Measurements from ENCODE around the gene ESF1.

The ESF1 gene

GRCh38 chr20:13784271-13784892 is 337 bp downstream of the ESF1 start:
- Histone ChIP-seq H3K9me3 (ENCODE audit: severe bottlenecking) (no peaks in the 10 kb centered on the region), H3K27ac (ENCODE audit: poor library complexity, severe bottlenecking) (peak overlapping the region; percentile 50), H3K27me3 (ENCODE audit: insufficient read depth, poor library complexity, severe bottlenecking) (no peaks in the 10 kb centered on the region), H3K36me3 (ENCODE audit: low read depth) (peaks cover 71% of the 10 kb centered on the region), H3K4me3 (ENCODE audit: severe bottlenecking) (peak overlapping the region; percentile 65), H3K4me1 (ENCODE audit: insufficient read depth, poor library complexity, severe bottlenecking) (peaks cover 22% of the 10 kb centered on the region)
- DNase-seq (ENCODE audit: low spot score) (no peak), ATAC-seq (ENCODE audit: low read depth) (peak; percentile 8)
- TF ChIP-seq, protein P1, sequence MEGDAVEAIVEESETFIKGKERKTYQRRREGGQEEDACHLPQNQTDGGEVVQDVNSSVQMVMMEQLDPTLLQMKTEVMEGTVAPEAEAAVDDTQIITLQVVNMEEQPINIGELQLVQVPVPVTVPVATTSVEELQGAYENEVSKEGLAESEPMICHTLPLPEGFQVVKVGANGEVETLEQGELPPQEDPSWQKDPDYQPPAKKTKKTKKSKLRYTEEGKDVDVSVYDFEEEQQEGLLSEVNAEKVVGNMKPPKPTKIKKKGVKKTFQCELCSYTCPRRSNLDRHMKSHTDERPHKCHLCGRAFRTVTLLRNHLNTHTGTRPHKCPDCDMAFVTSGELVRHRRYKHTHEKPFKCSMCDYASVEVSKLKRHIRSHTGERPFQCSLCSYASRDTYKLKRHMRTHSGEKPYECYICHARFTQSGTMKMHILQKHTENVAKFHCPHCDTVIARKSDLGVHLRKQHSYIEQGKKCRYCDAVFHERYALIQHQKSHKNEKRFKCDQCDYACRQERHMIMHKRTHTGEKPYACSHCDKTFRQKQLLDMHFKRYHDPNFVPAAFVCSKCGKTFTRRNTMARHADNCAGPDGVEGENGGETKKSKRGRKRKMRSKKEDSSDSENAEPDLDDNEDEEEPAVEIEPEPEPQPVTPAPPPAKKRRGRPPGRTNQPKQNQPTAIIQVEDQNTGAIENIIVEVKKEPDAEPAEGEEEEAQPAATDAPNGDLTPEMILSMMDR (IDR thresholded peaks at IDR 0.05; ENCODE audit: poor library complexity, severe bottlenecking) = no peak

- no peak for DNase-seq (ENCODE audit: low spot score)
- Histone ChIP-seq H3K4me3 (ENCODE audit: severe bottlenecking) (peak overlapping the region; percentile 65), H3K27ac (ENCODE audit: poor library complexity, severe bottlenecking) (no peak overlapping the region), H3K4me1 (ENCODE audit: insufficient read depth, poor library complexity, severe bottlenecking) (peaks cover 22% of the 10 kb centered on the region), H3K9me3 (ENCODE audit: severe bottlenecking) (no peaks in the 10 kb centered on the region), H3K36me3 (ENCODE audit: low read depth) (peaks cover 67% of the 10 kb centered on the region), H3K27me3 (ENCODE audit: insufficient read depth, poor library complexity, severe bottlenecking) (no peaks in the 10 kb centered on the region)
- ATAC-seq (ENCODE audit: low read depth) = no peak
- TF ChIP-seq, protein P1 (IDR thresholded peaks at IDR 0.05; ENCODE audit: poor library complexity, severe bottlenecking) = no peak
Observed at GRCh38 chr20:13783528-13783927, 1.2 kb downstream of the ESF1 start.

DNA sequence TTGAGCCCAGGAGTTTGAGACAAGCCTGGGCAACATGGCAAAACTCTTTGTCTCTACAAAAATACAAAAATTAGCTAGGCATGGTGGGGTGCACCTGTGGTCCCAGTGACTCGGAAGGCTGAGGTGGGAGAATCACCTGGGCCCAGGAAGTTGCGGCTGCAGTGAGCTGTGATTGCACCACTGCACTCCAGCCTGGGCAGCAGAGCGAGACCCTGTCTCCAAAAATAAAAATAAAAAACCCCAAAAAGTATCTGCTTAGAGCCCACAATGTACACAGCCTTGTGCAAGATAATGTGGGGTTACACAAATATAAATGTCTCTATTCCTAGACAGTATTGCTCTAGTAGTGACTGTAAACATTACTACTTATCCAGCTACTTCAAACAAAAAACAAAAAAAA is 5.9 kb downstream of the ESF1 start:
- H3K36me3 ChIP-seq (ENCODE audit: low read depth) = peaks cover 90% of the 10 kb centered on the region
- TF ChIP-seq, protein P1 (IDR thresholded peaks at IDR 0.05; ENCODE audit: poor library complexity, severe bottlenecking) = no peak
- H3K27ac ChIP-seq (ENCODE audit: poor library complexity, severe bottlenecking) = no peak overlapping the region
- H3K27me3 ChIP-seq (ENCODE audit: insufficient read depth, poor library complexity, severe bottlenecking) = no peaks in the 10 kb centered on the region
- H3K9me3 ChIP-seq (ENCODE audit: severe bottlenecking) = no peaks in the 10 kb centered on the region
- ATAC-seq (ENCODE audit: low read depth) (no peak), DNase-seq (ENCODE audit: low spot score) (no peak)
- H3K4me1 ChIP-seq (ENCODE audit: insufficient read depth, poor library complexity, severe bottlenecking) = peaks cover 7% of the 10 kb centered on the region
- no peak overlapping the region for H3K4me3 ChIP-seq (ENCODE audit: severe bottlenecking)

GRCh38 chr20:13777171-13777601 is 7.5 kb downstream of the ESF1 start:
- Histone ChIP-seq H3K27me3 (ENCODE audit: insufficient read depth, poor library complexity, severe bottlenecking) (no peaks in the 10 kb centered on the region), H3K4me1 (ENCODE audit: insufficient read depth, poor library complexity, severe bottlenecking) (no peaks in the 10 kb centered on the region), H3K9me3 (ENCODE audit: severe bottlenecking) (no peaks in the 10 kb centered on the region), H3K4me3 (ENCODE audit: severe bottlenecking) (no peak overlapping the region), H3K36me3 (ENCODE audit: low read depth) (peaks cover 95% of the 10 kb centered on the region), H3K27ac (ENCODE audit: poor library complexity, severe bottlenecking) (no peak overlapping the region)
- TF ChIP-seq, protein P1 (IDR thresholded peaks at IDR 0.05; ENCODE audit: poor library complexity, severe bottlenecking) = no peak
- DNase-seq (ENCODE audit: low spot score) = no peak
- peak; percentile 44; the same call in 2 of the 3 replicates for ATAC-seq (ENCODE audit: low read depth)

GRCh38 chr20:13775867-13776266 is 8.9 kb downstream of the ESF1 start:
- DNase-seq (ENCODE audit: low spot score) = no peak
- H3K9me3 ChIP-seq (ENCODE audit: severe bottlenecking) = no peaks in the 10 kb centered on the region
- H3K4me3 ChIP-seq (ENCODE audit: severe bottlenecking) = no peak overlapping the region
- H3K4me1 ChIP-seq (ENCODE audit: insufficient read depth, poor library complexity, severe bottlenecking) = no peaks in the 10 kb centered on the region
- TF ChIP-seq, protein P1 (IDR thresholded peaks at IDR 0.05; ENCODE audit: poor library complexity, severe bottlenecking) = no peak
- no peaks in the 10 kb centered on the region for H3K27me3 ChIP-seq (ENCODE audit: insufficient read depth, poor library complexity, severe bottlenecking)
- no peak for ATAC-seq (ENCODE audit: low read depth)
- H3K36me3 ChIP-seq (ENCODE audit: low read depth) = peaks cover 95% of the 10 kb centered on the region
- no peak overlapping the region for H3K27ac ChIP-seq (ENCODE audit: poor library complexity, severe bottlenecking)
